Effector CD8-positive, alpha-beta T cell (primary cell): ENCODE results near the gene MACROD1.

Experiments used
- DNase-seq: peaks from one replicate; lab custom pipeline; 2025; lab: John Stamatoyannopoulos, UW

MACROD1 gene

DNA sequence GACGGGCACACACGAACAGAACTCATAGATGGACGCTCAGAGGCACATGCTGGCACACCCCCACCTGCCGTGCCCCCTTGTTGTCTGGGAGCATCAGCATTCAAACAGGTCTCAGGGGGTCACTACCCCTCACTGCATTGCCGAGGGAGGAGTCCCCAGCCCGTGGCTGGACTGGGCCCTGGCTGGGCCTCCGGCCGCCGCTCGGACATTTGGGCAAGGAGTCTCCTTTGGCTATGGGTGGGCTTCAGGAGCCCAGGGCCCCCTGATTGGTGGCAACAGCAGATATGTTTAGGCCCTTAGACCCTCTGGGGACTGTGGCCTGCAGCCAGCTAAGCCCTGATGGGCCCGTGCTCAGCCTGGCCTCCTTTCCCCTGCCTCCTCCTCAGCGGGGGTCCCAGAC, 88.3 kb downstream of the MACROD1 start:
- DNase-seq: no peak

DNA sequence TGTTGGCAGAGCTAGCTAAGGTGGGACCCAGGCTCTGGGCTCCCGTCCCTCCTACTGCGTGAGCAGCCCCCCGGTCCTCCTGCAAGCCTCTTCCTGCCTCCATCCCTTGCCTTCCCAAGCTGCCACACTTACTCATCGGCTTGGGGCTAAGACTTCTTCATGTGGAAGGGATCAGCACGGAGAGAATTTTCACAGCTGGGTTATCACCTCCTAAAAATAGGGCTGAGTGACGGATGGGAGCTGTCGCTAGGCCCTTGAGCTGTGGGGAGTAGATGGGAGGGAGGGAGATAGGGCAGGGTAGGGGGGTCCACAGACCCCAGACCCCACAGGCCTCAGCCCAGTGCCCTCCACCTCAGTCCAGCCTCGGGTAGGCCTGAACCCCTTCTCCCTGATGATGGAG, 89.2 kb downstream of the MACROD1 start:
- no peak for DNase-seq

DNA sequence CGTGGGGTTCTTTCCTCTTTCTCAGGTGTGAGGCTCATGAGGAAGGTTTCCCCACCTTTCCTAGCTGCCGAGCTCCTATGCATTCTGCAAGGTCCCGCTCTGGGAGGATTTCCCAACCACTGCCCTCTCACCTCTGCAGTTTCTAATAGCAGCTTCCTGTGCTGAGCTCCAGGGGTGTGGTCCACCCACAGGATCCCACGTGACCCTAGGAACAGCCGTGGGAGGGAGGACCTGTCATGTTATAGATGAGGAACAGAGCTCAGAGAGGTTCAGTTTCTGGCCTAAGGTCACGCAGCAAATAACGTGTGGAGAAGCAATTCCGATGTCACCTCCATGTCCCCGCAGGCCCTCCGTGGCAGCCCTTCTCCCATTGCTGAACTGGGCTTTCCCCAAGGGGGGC, 91.7 kb downstream of the MACROD1 start:
- no peak for DNase-seq

- no peak for DNase-seq
Measured at GRCh38 chr11:64073542-64073941, 92.4 kb downstream of the MACROD1 start.

- DNase-seq: no peak
Measured at GRCh38 chr11:64072871-64073270, 93.0 kb downstream of the MACROD1 start.

GRCh38 chr11:64072403-64072802, 93.5 kb downstream of the MACROD1 start:
- DNase-seq: no peak

DNA sequence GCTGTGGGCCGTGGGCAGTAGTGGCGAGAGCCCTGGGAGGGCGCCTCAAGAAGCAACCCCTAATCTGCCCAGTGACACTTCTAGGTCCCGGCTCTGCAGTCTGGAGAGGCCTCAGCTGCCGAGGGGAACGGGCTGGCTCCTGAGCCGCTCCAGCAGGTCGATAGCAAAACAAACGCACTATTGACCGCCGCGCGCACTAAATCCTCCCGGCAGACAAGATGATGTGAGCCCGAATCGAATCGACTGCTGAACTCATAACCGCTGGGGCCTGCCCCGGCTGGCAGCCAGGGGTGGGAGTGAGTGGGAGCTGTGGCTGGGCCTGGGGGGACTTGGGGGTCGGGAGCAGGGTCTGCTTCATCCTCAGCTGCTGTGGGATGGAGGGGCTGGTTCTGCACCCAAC, 94.1 kb downstream of the MACROD1 start:
- no peak for DNase-seq

DNA sequence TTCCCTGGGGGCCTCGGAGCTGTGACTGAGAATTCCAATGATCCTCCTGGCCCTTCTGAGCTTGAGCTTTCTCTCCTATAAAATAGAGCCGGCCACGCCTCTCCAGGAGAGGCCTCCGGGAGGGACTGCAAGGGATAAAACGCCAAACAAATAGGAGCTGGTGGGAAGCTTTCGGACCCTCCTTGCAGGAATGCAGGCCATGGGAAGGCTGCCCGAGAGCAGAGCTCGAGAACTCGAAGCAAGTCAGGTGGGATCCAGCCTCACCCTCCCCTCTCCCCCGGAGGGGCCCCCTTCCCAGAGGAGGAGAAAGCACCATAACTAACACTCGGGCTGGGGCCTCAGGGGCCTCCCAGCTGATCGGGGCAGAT, 95.6 kb downstream of the MACROD1 start:
- no peak for DNase-seq

DNA sequence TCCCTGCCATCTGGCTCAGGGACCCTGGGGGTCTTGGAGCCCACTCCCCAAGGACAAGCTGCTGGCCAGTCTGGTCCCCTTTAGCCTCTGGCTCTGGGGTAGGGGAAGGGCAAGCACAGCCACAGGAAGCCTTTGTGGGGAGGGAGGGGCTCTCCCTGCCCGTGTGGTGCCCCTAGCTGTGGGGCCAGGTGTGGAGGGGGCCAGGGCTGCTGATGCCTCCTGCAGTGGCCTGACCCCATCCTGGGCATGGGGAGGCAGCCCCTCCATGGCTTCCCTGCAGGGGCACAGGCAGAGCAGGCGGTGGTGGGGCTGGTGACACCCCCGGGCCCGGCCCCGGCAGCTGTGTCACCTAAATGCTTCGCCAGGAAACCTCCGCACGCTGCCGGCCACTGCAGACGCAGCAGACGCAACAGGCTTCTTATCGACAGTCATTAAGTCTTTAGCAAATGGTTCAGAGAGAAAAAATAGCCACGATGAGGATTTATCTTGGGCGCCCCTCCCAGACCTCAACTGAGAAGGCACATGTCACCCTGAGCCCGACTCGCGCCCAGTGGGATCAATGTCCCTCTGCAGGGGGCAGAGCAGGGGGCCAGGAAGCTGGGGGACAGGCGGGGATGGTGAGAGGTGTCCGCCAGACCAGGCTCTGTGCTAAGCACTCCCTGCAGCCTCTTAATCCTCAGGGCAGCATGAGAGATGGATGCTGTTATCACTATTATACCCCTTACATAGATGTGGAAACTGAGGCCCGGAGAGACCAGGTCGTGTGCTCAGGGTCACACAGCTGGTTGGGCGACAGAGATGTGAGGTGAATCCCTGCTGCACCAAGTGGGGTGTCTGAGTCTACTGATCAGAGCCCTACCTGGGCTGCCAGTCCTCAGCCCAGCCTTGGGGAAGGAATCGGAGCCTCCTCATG, 96.3 kb downstream of the MACROD1 start:
- no peak for DNase-seq

GRCh38 chr11:64068705-64069400, 97.1 kb downstream of the MACROD1 start:
- no peak for DNase-seq

DNA sequence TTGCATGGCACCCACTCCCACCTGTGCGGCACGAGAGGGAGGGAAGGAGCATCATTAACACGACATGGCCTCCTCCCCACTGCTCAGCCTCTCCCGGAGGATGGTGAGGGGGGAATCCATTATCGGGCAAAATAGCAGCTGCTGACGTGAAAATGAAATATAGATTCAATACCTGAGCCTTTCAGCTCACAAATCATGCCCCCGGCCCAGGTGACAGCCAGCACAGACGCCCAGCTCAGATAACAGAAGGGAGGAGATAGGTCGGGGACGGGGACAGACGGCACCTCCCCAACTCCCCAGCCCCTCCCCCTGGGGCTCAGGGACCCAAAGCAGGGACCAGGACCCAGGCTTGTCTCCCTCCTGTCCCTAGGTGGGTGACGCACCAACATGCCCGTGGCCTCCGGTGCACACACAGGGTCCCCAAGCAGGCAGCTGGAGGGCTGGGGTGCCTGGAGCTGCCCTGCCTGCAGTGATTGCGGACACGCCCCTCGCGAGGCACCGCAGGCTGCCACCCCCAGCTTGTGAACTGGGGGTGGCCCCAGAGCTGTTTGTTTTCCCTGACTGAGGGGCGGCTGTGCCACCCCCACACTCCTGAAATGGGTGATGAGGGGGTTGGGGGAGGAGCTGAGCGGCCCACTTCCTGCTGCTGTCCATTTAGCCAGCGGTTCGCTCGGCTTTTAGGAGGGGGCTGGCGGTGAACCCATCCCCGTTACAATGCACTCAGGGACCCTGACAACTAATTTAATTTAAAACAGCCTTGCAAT, 98.5 kb downstream of the MACROD1 start:
- no peak for DNase-seq

DNA sequence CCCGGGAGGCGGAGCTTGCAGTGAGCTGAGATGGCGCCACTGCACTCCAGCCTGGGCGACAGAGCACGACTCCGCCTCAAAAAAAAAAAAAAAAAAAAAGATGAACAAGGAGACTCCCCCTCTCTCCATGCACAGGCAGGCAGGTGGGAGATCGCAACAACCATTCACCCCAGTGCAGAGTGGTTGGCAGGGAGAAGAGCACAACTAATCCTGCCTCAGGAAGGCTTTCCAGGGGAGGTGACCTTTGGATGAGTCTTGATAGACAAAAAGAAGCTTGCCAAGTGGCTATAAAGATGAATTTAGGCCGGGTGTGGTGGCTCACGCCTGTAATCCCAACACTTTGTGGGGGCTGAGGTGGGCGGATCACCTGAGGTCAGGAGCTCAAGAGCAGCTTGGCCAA, 100.2 kb downstream of the MACROD1 start:
- no peak for DNase-seq

DNA sequence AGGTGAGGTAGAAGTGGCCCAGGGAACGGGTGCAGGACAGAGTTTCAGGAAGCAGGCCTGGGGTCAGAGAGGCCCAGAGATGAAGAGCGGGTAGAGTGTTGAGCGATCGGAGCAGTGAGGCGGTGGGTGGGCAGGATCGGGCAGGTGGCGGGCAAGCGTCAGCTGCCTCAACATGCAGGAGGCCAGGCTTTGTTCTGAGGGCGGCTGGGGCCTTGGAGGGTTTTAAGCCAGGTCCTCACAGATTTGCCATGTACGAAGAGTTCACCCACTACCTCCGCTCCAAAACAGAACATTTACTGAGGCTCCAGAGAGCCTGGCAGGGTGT, 100.8 kb downstream of the MACROD1 start:
- DNase-seq: no peak

- no peak for DNase-seq
Measured at GRCh38 chr11:64064374-64065140, 101.4 kb downstream of the MACROD1 start.

GRCh38 chr11:64063777-64064176, 102.1 kb downstream of the MACROD1 start:
- DNase-seq: no peak

- no peak for DNase-seq
Measured at GRCh38 chr11:64062185-64063039, 103.5 kb downstream of the MACROD1 start.

DNA sequence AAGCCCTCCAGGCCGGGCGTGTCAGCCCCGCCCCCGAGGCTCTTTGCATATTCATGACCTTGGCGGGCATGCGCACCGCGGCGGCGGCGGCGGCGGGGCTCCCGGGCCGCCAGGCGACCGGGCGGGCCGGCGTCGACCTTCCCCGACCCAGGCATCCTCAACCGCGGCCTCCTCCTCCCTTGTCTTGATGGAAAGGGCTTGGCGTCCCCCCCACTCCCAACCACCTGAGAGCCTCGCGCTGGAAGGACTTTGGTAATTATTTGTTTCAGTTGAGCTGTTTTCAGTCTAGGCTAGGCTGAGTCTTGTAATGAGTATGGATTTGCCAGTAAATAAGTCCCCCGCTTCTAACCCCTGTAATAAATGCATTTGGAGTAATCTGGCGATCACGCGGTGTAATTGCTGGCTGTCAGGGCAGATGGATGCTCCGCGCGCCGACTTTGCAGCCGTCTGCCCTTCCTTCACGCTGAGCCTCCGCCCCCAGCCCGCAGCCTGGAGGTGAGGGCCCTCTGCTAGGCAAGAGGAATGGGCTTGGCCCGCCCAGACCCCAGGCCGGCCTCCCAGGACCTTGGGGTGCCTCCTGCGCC, 105.0 kb downstream of the MACROD1 start:
- peak; percentile 37 for DNase-seq

DNA sequence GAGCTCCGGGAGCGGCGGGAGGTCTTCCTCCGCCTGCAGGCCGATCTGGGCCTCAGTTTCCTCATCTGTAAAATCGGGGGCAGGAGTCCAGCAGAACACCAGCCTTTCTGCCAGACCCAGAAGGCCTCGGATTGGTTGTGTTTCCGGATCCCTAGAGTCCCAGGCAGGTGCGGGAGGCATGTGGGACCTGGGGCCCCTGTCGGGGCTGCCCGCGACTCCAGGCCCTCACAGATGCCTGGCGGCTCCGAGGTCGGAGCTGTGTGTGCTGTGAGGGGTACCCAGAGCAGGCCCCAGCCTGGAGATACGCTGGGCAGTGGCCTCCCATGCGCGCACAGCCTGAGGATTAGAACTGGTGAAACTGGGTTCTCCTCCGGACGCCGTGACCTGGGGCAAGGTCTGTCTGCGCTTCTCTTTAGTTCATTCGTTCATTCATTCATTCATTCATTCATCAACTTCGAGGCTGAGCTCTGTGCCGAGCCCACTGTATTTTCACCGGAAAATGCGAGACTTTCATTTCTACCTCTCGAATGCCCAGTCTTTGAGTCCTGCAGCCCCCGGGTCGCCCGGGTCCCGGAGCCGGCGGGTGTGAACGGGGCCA, 105.6 kb downstream of the MACROD1 start:
- DNase-seq: no peak

DNA sequence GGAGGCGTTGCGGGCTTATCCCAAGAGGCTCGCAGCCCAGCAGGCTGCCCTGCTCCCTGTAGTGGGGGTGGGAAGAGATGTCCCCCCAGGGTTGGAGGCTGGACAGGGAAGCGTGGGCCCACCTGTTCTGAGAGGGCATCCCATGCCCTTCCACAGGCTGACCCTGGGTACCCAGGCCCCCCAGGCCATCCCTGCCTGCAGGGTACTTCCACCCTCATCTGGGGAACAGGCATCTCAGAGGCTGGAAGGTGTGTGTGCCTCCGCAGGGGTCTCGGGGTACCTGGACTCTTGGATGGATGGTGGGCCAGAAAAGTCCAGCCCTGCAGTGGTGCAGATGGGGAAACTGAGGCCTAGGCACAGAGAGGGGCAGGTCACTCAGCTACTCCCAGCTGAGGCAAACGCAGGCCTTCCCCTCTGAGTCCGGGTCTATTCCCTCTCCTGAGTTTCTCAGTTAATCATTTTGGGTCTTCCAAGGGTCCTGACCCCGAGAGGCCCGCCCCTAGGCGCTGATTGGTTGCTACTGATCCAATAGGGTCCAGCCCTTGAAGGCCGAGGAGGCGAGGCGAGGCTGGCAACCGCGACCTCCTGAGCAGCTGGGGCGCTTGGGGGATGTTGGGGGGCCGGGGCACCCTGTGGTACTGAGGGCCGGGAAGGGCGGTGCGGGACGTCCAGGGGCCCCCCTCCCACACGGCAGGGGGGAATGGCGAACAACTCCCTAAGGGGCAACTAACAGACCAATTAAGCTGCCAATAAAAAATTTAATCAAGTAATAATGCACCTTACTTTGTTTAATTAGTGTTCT, 106.4 kb downstream of the MACROD1 start:
- DNase-seq: no peak
